B cell (primary cell): Measurements from ENCODE around the gene EPHB3. TPM values are rescaled to one million over a fixed set of nuclear protein-coding genes. Genes with fewer than 3 reads are reported as not detected.
A peak's percentile ranks its signal among the peaks of the same experiment; 100 is the strongest.

Source experiments
- ATAC-seq: fragments of 200-7000 bp; cut with Tn5 transposase; one replicate; pipeline ENCODE4 v1.10.0; 2021; ENCODE audit warnings: low read depth, mild to moderate bottlenecking, moderate number of reproducible peaks, moderate library complexity
- CTCF ChIA-PET: fragments of 350-600 bp; sonication (Branson Sonifier 250); formaldehyde crosslinking; loops from one replicate; lab custom pipeline; 2021; ENCODE audit warnings: antibody characterized with exemption, inconsistent platforms; lab: Charles Lee
- POLR2A ChIA-PET: fragments of 350-600 bp; sonication (Branson Sonifier 250); formaldehyde crosslinking; loops from one replicate; lab custom pipeline; 2021; ENCODE audit warnings: antibody characterized with exemption; lab: Charles Lee
- DNase-seq: peaks from one replicate; pipeline ENCODE4 v3.0.0; 2013
- H2AFZ ChIP-seq: 2 replicates; pipeline ENCODE4 v1.6.1; 2012; ENCODE audit warnings: mild to moderate bottlenecking, low read depth, low read length; ENCODE audit not compliant: insufficient read depth, poor library complexity, severe bottlenecking
- H3K27ac ChIP-seq, 2 donors: 1 replicate in 1 of 2; 2 replicates in 1 of 2; pipeline ENCODE4 v1.5.1; 2012 to 2013; ENCODE audit warnings: low read length in 2 of 2, mild to moderate bottlenecking in 2 of 2, moderate library complexity in 1 of 2
- H3K27me3 ChIP-seq, 4 experiments: fragments of 200-600 bp in 1 of 4; sonication (generic) in 1 of 4; replicated peaks in 1 of 4; 1 replicate in 2 of 4; 2 replicates in 2 of 4; pipeline versions ENCODE4 v1.6.1 to v1.7.0; 2013 to 2016; ENCODE audit warnings: low read length in 3 of 4, mild to moderate bottlenecking in 2 of 4, mixed read lengths in 1 of 4, moderate library complexity in 1 of 4; ENCODE audit not compliant: insufficient read depth in 4 of 4, control insufficient read depth in 3 of 4; ENCODE audit errors: control extremely low read depth in 1 of 4
- H3K36me3 ChIP-seq, 2 experiments: replicated peaks in 1 of 2; 1 replicate in 1 of 2; 2 replicates in 1 of 2; pipeline versions ENCODE4 v1.6.1 to v1.7.1; 2013; ENCODE audit warnings: low read length in 1 of 2; ENCODE audit not compliant: insufficient read depth in 2 of 2, control insufficient read depth in 1 of 2; ENCODE audit errors: control extremely low read depth in 1 of 2, extremely low read depth in 1 of 2
- H3K4me1 ChIP-seq, 2 donors: fragments of 200-600 bp in 1 of 2; sonication (generic) in 1 of 2; 1 replicate in 1 of 2; 2 replicates in 1 of 2; pipeline versions ENCODE4 v1.5.1 to v1.6.1; 2013 to 2017; ENCODE audit warnings: low read length in 2 of 2; ENCODE audit not compliant: control insufficient read depth in 2 of 2, insufficient read depth in 2 of 2
- H3K4me2 ChIP-seq: replicated peaks from 2 replicates; pipeline ENCODE3; 2012; ENCODE audit warnings: mild to moderate bottlenecking, low read depth, low read length; ENCODE audit not compliant: poor library complexity, severe bottlenecking
- H3K4me3 ChIP-seq, 5 experiments: fragments of 200-600 bp in 1 of 5; sonication (generic) in 1 of 5; 1 replicate in 3 of 5; 2 replicates in 2 of 5; pipeline versions ENCODE4 v1.5.1 to v1.7.0; 2011 to 2016; ENCODE audit warnings: low read length in 4 of 5, mild to moderate bottlenecking in 4 of 5, low read depth in 2 of 5, control low read depth in 1 of 5, moderate library complexity in 1 of 5; ENCODE audit not compliant: insufficient read depth in 1 of 5; ENCODE audit errors: control extremely low read depth in 1 of 5, extremely low read depth in 1 of 5
- H3K79me2 ChIP-seq: fragments of 200-600 bp; sonication (generic); one replicate; pipeline ENCODE4 v1.6.0; 2016; ENCODE audit warnings: low read length; ENCODE audit not compliant: control insufficient read depth, insufficient read depth
- H3K9ac ChIP-seq: fragments of 200-600 bp; sonication (generic); 2 replicates; pipeline ENCODE4 v1.6.1; 2017; ENCODE audit warnings: mild to moderate bottlenecking, low read length, moderate library complexity
- H3K9me3 ChIP-seq, 3 donors: one replicate each; pipeline versions ENCODE4 v1.6.1 to v1.7.1; 2013; ENCODE audit warnings: low read length in 2 of 3; ENCODE audit not compliant: control insufficient read depth in 2 of 3, insufficient read depth in 1 of 3; ENCODE audit errors: control extremely low read depth in 1 of 3
- H4K20me1 ChIP-seq: 2 replicates; pipeline ENCODE4 v1.6.0; 2012; ENCODE audit warnings: mild to moderate bottlenecking, low read length; ENCODE audit not compliant: insufficient read depth, control insufficient read depth, poor library complexity, severe bottlenecking
- H3K27ac Mint-ChIP-seq: one replicate; pipeline ENCODE4 v1.8.0; 2021; ENCODE audit warnings: mixed read lengths
- H3K27me3 Mint-ChIP-seq: one replicate; pipeline ENCODE4 v1.8.0; 2021; ENCODE audit warnings: mixed read lengths
- H3K4me1 Mint-ChIP-seq: one replicate; pipeline ENCODE4 v1.8.0; 2021; ENCODE audit warnings: mixed read lengths
- H3K4me3 Mint-ChIP-seq: one replicate; pipeline ENCODE4 v1.8.0; 2021; ENCODE audit warnings: mixed read lengths
- H3K9me3 Mint-ChIP-seq: one replicate; pipeline ENCODE4 v1.8.0; 2022; ENCODE audit warnings: mixed read lengths; ENCODE audit not compliant: insufficient read depth
- EZH2 ChIP-seq: IDR thresholded peaks from 2 replicates; pipeline ENCODE4 v1.6.1; 2012; ENCODE audit warnings: borderline replicate concordance, low read depth, mild to moderate bottlenecking, moderate library complexity, low read length; ENCODE audit not compliant: insufficient read depth, poor library complexity, severe bottlenecking
- WGBS: methylation state at CpG from one replicate; pipeline ENCODE4 v1.1.5; 2013; ENCODE audit warnings: missing lambda C conversion rate; ENCODE audit not compliant: insufficient coverage; 5-methylcytosine and 5-hydroxymethylcytosine counted together
- intact Hi-C: fragments of 100-400 bp; cut with micrococcal nuclease; formaldehyde crosslinking; loops from one replicate; pipeline ENCODE4 v1.10.0; 2022
- polyA plus RNA-seq: library from polyadenylated mRNA; depleted of rRNA; stranded (reverse); fragments of >200 nt; gene quantifications from 2 replicates; pipeline ENCODE4 v1.2.3, GENCODE V29; 2012
- total RNA-seq, 2 donors: library from RNA; stranded (reverse); fragments of 120-200 nt in 1 of 2; gene quantifications; 1 replicate in 1 of 2; 2 replicates in 1 of 2; pipeline versions ENCODE4 v1.2.3 to v1.2.4, GENCODE V29; 2013 to 2022
- TF ChIP-seq, protein P1 (sequence below): fragments of 200-600 bp; IDR thresholded peaks from one replicate; pipeline ENCODE4 v1.8.0; 2022; ENCODE audit warnings: antibody characterized with exemption, mild to moderate bottlenecking

Gene EPHB3
- total and polyA plus RNA-seq, 2 donors (not counting 1 experiment from before 2014, with no cell fraction given), result 0.06 to 0.07 TPM

- H3K4me1 ChIP-seq, result peaks cover 19 to 22% of the 10 kb centered on the region in 2 donors
- H3K9ac ChIP-seq, result peak overlapping the region; percentile 59
- 11% methylated on average over 95 of the region's 109 CpGs for WGBS
- no peak for ATAC-seq
- H3K36me3 ChIP-seq, result no peaks in the 10 kb centered on the region
- H2AFZ ChIP-seq, result peak overlapping the region; percentile 79
- intact Hi-C loops, result loop anchor here (1.0 kb wide), 4 partner anchors 150 to 250 kb away; partner anchors contain the start of genes MAGEF1 and VPS8
- CTCF ChIA-PET, result interaction anchor here (0.7 to 2.7 kb wide), 39 partner anchors 10 to 1254 kb away, joined by 3 to 28 read pairs (median 5); partner anchors contain the start of genes MAGEF1 and PARL
- POLR2A ChIA-PET, result interaction anchor here (1.5 kb wide), 1 partner anchor 217 kb away, joined by 3 read pairs; no protein-coding TSS in a partner anchor
- peaks cover 0 to 5% (median 0%) of the 10 kb centered on the region in 3 donors for H3K9me3 ChIP-seq
- H4K20me1 ChIP-seq, result no peaks in the 10 kb centered on the region
- peak overlapping the region; percentile 80 for H3K4me2 ChIP-seq
- no peaks in the 10 kb centered on the region for H3K79me2 ChIP-seq
- H3K27ac Mint-ChIP-seq, result no peak overlapping the region
- DNase-seq, result no peak
- H3K4me3 Mint-ChIP-seq, result peak overlapping the region; percentile 88
- no peaks in the 10 kb centered on the region for H3K9me3 Mint-ChIP-seq
- TF ChIP-seq, protein P1, sequence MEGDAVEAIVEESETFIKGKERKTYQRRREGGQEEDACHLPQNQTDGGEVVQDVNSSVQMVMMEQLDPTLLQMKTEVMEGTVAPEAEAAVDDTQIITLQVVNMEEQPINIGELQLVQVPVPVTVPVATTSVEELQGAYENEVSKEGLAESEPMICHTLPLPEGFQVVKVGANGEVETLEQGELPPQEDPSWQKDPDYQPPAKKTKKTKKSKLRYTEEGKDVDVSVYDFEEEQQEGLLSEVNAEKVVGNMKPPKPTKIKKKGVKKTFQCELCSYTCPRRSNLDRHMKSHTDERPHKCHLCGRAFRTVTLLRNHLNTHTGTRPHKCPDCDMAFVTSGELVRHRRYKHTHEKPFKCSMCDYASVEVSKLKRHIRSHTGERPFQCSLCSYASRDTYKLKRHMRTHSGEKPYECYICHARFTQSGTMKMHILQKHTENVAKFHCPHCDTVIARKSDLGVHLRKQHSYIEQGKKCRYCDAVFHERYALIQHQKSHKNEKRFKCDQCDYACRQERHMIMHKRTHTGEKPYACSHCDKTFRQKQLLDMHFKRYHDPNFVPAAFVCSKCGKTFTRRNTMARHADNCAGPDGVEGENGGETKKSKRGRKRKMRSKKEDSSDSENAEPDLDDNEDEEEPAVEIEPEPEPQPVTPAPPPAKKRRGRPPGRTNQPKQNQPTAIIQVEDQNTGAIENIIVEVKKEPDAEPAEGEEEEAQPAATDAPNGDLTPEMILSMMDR, result no peak
- no peak for TF ChIP-seq EZH2
- H3K4me3 ChIP-seq, result peak overlapping the region in 4 of 5 experiments; percentile 41 to 57 (median 51)
- H3K4me1 Mint-ChIP-seq, result peaks cover 15% of the 10 kb centered on the region
- H3K27me3 ChIP-seq, result peaks cover 0 to 44% (median 30%) of the 10 kb centered on the region in 4 experiments
- H3K27ac ChIP-seq, result no peak overlapping the region
- peaks cover 28% of the 10 kb centered on the region for H3K27me3 Mint-ChIP-seq
Observed at GRCh38 chr3:184561913-184562877, 610 bp downstream of the EPHB3 start.
